Measurements from ENCODE around the gene ADRA2C. TPM values are rescaled to one million over a fixed set of nuclear protein-coding genes. Genes with fewer than 3 reads are reported as not detected.

Gene ADRA2C
- total RNA-seq, 1 donor from 2014 or later: 7.9 TPM

- DNase-seq (ENCODE audit: extremely low spot score, unreplicated experiment): no peak
- no peak for TF ChIP-seq CTCF (conservative IDR thresholded peaks at IDR 0.05)
- Mint-ChIP-seq H3K27me3 (peaks cover 45% of the 10 kb centered on the region), H3K27ac (no peak overlapping the region), H3K36me3 (no peaks in the 10 kb centered on the region), H3K4me3 (peak overlapping the region; percentile 39), H3K9me3 (no peaks in the 10 kb centered on the region), H3K4me1 (ENCODE audit: unreplicated experiment) (peaks cover 8% of the 10 kb centered on the region)
Measured at GRCh38 chr4:3768842-3769641, 2.9 kb downstream of the ADRA2C start.

GRCh38 chr4:3769642-3770184 is 3.5 kb downstream of the ADRA2C start:
- H3K9me3 Mint-ChIP-seq: no peaks in the 10 kb centered on the region
- peaks cover 46% of the 10 kb centered on the region for H3K27me3 Mint-ChIP-seq

GRCh38 chr4:3770323-3771163 is 4.4 kb downstream of the ADRA2C start:
- Mint-ChIP-seq H3K9me3 (no peaks in the 10 kb centered on the region), H3K4me3 (no peak overlapping the region), H3K4me1 (ENCODE audit: unreplicated experiment) (peaks cover 15% of the 10 kb centered on the region), H3K27ac (no peak overlapping the region), H3K36me3 (no peaks in the 10 kb centered on the region), H3K27me3 (peaks cover 47% of the 10 kb centered on the region)
- TF ChIP-seq CTCF (conservative IDR thresholded peaks at IDR 0.05): no peak
- DNase-seq (ENCODE audit: extremely low spot score, unreplicated experiment): no peak

More at GRCh38 chr4:3769642-3770184, 3.5 kb downstream of the ADRA2C start:
- DNase-seq (ENCODE audit: extremely low spot score, unreplicated experiment): no peak
- Mint-ChIP-seq H3K4me1 (ENCODE audit: unreplicated experiment) (peaks cover 11% of the 10 kb centered on the region), H3K27ac (no peak overlapping the region), H3K36me3 (no peaks in the 10 kb centered on the region), H3K4me3 (no peak overlapping the region)
- TF ChIP-seq CTCF (conservative IDR thresholded peaks at IDR 0.05): no peak

- no peak for DNase-seq (ENCODE audit: extremely low spot score, unreplicated experiment)
- TF ChIP-seq CTCF (conservative IDR thresholded peaks at IDR 0.05): no peak
- Mint-ChIP-seq H3K27me3 (peaks cover 47% of the 10 kb centered on the region), H3K27ac (no peak overlapping the region), H3K9me3 (no peaks in the 10 kb centered on the region), H3K36me3 (no peaks in the 10 kb centered on the region), H3K4me3 (no peak overlapping the region), H3K4me1 (ENCODE audit: unreplicated experiment) (peaks cover 15% of the 10 kb centered on the region)
Measured at GRCh38 chr4:3771164-3771809, 5.1 kb downstream of the ADRA2C start.

GRCh38 chr4:3771939-3772495 is 5.8 kb downstream of the ADRA2C start:
- Mint-ChIP-seq H3K9me3 (no peaks in the 10 kb centered on the region), H3K27ac (no peak overlapping the region), H3K36me3 (no peaks in the 10 kb centered on the region), H3K27me3 (peaks cover 43% of the 10 kb centered on the region), H3K4me3 (no peak overlapping the region), H3K4me1 (ENCODE audit: unreplicated experiment) (peaks cover 11% of the 10 kb centered on the region)
- TF ChIP-seq CTCF (conservative IDR thresholded peaks at IDR 0.05): no peak
- DNase-seq (ENCODE audit: extremely low spot score, unreplicated experiment): no peak
